H1 (cell line): ENCODE measurements around the gene MYO9B.

ENCODE experiments used
- BRCA1 ChIP-seq: IDR thresholded peaks from 2 replicates; pipeline ENCODE4 v1.6.1; 2012; ENCODE audit warnings: low read depth, low read length, improper control_type of control experiment
- CEBPB ChIP-seq: IDR thresholded peaks from 2 replicates; pipeline ENCODE4 v1.6.1; 2012; ENCODE audit warnings: low read depth, low read length
- CREB1 ChIP-seq: IDR thresholded peaks from 2 replicates; pipeline ENCODE4 v1.6.1; 2012; ENCODE audit warnings: inconsistent platforms
- CTCF ChIP-seq, 3 experiments: IDR thresholded peaks; 1 replicate in 2 of 3; 2 replicates in 1 of 3; pipeline versions ENCODE4 v1.5.1 to v1.6.1; 2011; ENCODE audit warnings: low read length in 3 of 3, mild to moderate bottlenecking in 3 of 3, inconsistent platforms in 2 of 3, low read depth in 1 of 3, moderate library complexity in 1 of 3; ENCODE audit not compliant: insufficient read depth in 1 of 3; ENCODE audit errors: control extremely low read depth in 1 of 3
- MAFK ChIP-seq: IDR thresholded peaks from 2 replicates; pipeline ENCODE4 v1.6.1; 2012; ENCODE audit warnings: low read depth, mild to moderate bottlenecking, improper control_type of control experiment, low read length
- POLR2A ChIP-seq, 2 experiments: IDR thresholded peaks; 1 replicate in 1 of 2; 2 replicates in 1 of 2; pipeline ENCODE4 v1.6.1; 2011; ENCODE audit warnings: low read depth in 2 of 2, low read length in 2 of 2, mild to moderate bottlenecking in 2 of 2; ENCODE audit errors: control extremely low read depth in 1 of 2
- POLR2AphosphoS5 ChIP-seq: IDR thresholded peaks from 2 replicates; pipeline ENCODE4 v1.6.1; 2011; ENCODE audit warnings: low read depth, low read length
- RAD21 ChIP-seq, 2 experiments: IDR thresholded peaks in 1 of 2; conservative IDR thresholded peaks in 1 of 2; 2 replicates each; pipeline ENCODE4 v1.6.1; 2011; ENCODE audit warnings: low read depth in 2 of 2, low read length in 2 of 2, improper control_type of control experiment in 1 of 2, inconsistent platforms in 1 of 2, mild to moderate bottlenecking in 1 of 2, moderate library complexity in 1 of 2
- SP1 ChIP-seq: IDR thresholded peaks from 2 replicates; pipeline ENCODE4 v1.6.1; 2011; ENCODE audit warnings: low read depth, low read length
- TF ChIP-seq, protein P1 (sequence below): IDR thresholded peaks from 2 replicates; pipeline ENCODE4 v1.6.1; 2012; ENCODE audit warnings: low read length, inconsistent platforms

GRCh38 chr19:17236811-17237543, 161.4 kb downstream of the MYO9B start:
- TF ChIP-seq CTCF (IDR thresholded peaks at IDR 0.05; ENCODE audit: control extremely low read depth in 1 of 3, insufficient read depth in 1 of 3, low read depth in 1 of 3, low read length in 3 of 3) (no peak), BRCA1 (no peak), POLR2A (IDR thresholded peaks at IDR 0.05; ENCODE audit: control extremely low read depth in 1 of 2, low read depth in 2 of 2, low read length in 2 of 2) (no peak), CREB1 (no peak), POLR2AphosphoS5 (no peak), RAD21 (IDR thresholded peaks at IDR 0.05 in 1 of 2, conservative IDR thresholded peaks at IDR 0.05 in 1 of 2; ENCODE audit: low read depth in 2 of 2, low read length in 2 of 2) (no peak), SP1 (no peak), MAFK (no peak), CEBPB (no peak)
- TF ChIP-seq, protein P1, sequence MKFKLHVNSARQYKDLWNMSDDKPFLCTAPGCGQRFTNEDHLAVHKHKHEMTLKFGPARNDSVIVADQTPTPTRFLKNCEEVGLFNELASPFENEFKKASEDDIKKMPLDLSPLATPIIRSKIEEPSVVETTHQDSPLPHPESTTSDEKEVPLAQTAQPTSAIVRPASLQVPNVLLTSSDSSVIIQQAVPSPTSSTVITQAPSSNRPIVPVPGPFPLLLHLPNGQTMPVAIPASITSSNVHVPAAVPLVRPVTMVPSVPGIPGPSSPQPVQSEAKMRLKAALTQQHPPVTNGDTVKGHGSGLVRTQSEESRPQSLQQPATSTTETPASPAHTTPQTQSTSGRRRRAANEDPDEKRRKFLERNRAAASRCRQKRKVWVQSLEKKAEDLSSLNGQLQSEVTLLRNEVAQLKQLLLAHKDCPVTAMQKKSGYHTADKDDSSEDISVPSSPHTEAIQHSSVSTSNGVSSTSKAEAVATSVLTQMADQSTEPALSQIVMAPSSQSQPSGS, result no peak
